ENCODE measurements around the gene PHTF1.

The PHTF1 gene

GRCh38 chr1:113777561-113777960 lies 18.3 kb upstream of the PHTF1 start:
- no peak for TF ChIP-seq ZFX (IDR thresholded peaks at IDR 0.05; ENCODE audit: borderline replicate concordance)
- TF ChIP-seq CTCF (IDR thresholded peaks at IDR 0.05), result no peak
- H3K27ac ChIP-seq, result no peak overlapping the region

GRCh38 chr1:113770031-113770430 lies 10.7 kb upstream of the PHTF1 start:
- TF ChIP-seq CTCF (IDR thresholded peaks at IDR 0.05), result no peak
- no peak for TF ChIP-seq ZFX (IDR thresholded peaks at IDR 0.05; ENCODE audit: borderline replicate concordance)
- no peak overlapping the region for H3K27ac ChIP-seq

GRCh38 chr1:113769601-113769970 lies 10.3 kb upstream of the PHTF1 start:
- TF ChIP-seq ZFX (IDR thresholded peaks at IDR 0.05; ENCODE audit: borderline replicate concordance) (no peak), CTCF (IDR thresholded peaks at IDR 0.05) (no peak)
- H3K27ac ChIP-seq, result no peak overlapping the region

GRCh38 chr1:113768916-113769600 lies 9.8 kb upstream of the PHTF1 start:
- no peak overlapping the region for H3K27ac ChIP-seq
- TF ChIP-seq ZFX (IDR thresholded peaks at IDR 0.05; ENCODE audit: borderline replicate concordance) (no peak), CTCF (IDR thresholded peaks at IDR 0.05) (no peak)

- TF ChIP-seq ZFX (IDR thresholded peaks at IDR 0.05; ENCODE audit: borderline replicate concordance), result no peak
- no peak for TF ChIP-seq CTCF (IDR thresholded peaks at IDR 0.05)
- H3K27ac ChIP-seq, result no peak overlapping the region
These were observed 6.3 kb upstream of the PHTF1 start for GRCh38 chr1:113765306-113766230.

GRCh38 chr1:113763661-113764060 lies 4.4 kb upstream of the PHTF1 start:
- H3K27ac ChIP-seq, result no peak overlapping the region
- TF ChIP-seq CTCF (IDR thresholded peaks at IDR 0.05), result no peak
- TF ChIP-seq ZFX (IDR thresholded peaks at IDR 0.05; ENCODE audit: borderline replicate concordance), result no peak

- TF ChIP-seq ZFX (IDR thresholded peaks at IDR 0.05; ENCODE audit: borderline replicate concordance), result no peak
- TF ChIP-seq CTCF (IDR thresholded peaks at IDR 0.05), result no peak
- no peak overlapping the region for H3K27ac ChIP-seq
These were observed 2.7 kb upstream of the PHTF1 start for GRCh38 chr1:113761937-113762336.

Measured in 22Rv1 (cell line).